Right renal cortex interstitium (tissue), 3 donors: Measurements from ENCODE around the gene MITD1. TPM values are rescaled to one million over a fixed set of nuclear protein-coding genes. Genes with fewer than 3 reads are reported as not detected.
"Not testable (repeated sequence)": the region's sequence is repeated elsewhere in the genome, so short reads cannot be mapped to it uniquely, and the experiment has no call there.

Source experiments
- DNase-seq, 3 donors: peaks; one replicate each; pipeline ENCODE4 v3.0.0-alpha.2; 2013; ENCODE audit warnings: low read depth in 3 of 3, low spot score in 2 of 3
- polyA plus RNA-seq, 3 donors: library from polyadenylated mRNA; unstranded; fragments of 120-200 nt; gene quantifications; one replicate each; pipeline ENCODE4 v1.2.1, GENCODE V29; 2013; ENCODE audit not compliant: insufficient read length in 3 of 3

Gene MITD1
- polyA plus RNA-seq: 10 to 100 TPM; 47.2 to 56.4 (median 54.1) TPM

GRCh38 chr2:99180755-99181623 lies at the start of gene MITD1, which contains the start of gene MRPL30:
TSS of gene MITD1 (minus strand) at chr2:99181058. CDS start at chr2:99180981, 77 bp downstream.
TSS of gene MRPL30 (plus strand) at chr2:99181184. CDS start at chr2:99186204, 5,020 bp downstream.
- peak; percentile 93 to 94 (median 93) for DNase-seq

- no peak for DNase-seq
These were observed 37.2 kb upstream of the MITD1 start for GRCh38 chr2:99217929-99218501.

GRCh38 chr2:99216096-99216495 lies 35.2 kb upstream of the MITD1 start:
- no peak for DNase-seq

- no peak for DNase-seq
These were observed 24.6 kb upstream of the MITD1 start for GRCh38 chr2:99205491-99205890.

GRCh38 chr2:99201959-99202678 lies 21.3 kb upstream of the MITD1 start:
- DNase-seq: no peak

- DNase-seq: no peak
These were observed 19.4 kb upstream of the MITD1 start for GRCh38 chr2:99200076-99200800.

GRCh38 chr2:99198103-99198841 lies 17.4 kb upstream of the MITD1 start:
- DNase-seq: no peak

- DNase-seq: not testable (repeated sequence)
These were observed 11.5 kb upstream of the MITD1 start for GRCh38 chr2:99192364-99192763.

- DNase-seq: no peak
These were observed 9.7 kb upstream of the MITD1 start for GRCh38 chr2:99190548-99190947.

GRCh38 chr2:99188357-99188756 lies 7.5 kb upstream of the MITD1 start:
- no peak for DNase-seq

GRCh38 chr2:99187011-99187410 lies 6.2 kb upstream of the MITD1 start:
- no peak for DNase-seq

GRCh38 chr2:99184811-99185210 lies 4.0 kb upstream of the MITD1 start:
- no peak for DNase-seq

GRCh38 chr2:99183025-99183424 lies 2.2 kb upstream of the MITD1 start:
- no peak for DNase-seq

GRCh38 chr2:99181624-99182000 lies 754 bp upstream of the MITD1 start:
- peak in 1 of 3 donors; percentile 1 for DNase-seq

- DNase-seq: no peak
These were observed 9.3 kb downstream of the MITD1 start for GRCh38 chr2:99171377-99172140.

- no peak for DNase-seq
These were observed 11.3 kb downstream of the MITD1 start for GRCh38 chr2:99169534-99169933.

- no peak for DNase-seq
These were observed 14.6 kb downstream of the MITD1 start for GRCh38 chr2:99166218-99166617.

- no peak for DNase-seq
These were observed 21.3 kb downstream of the MITD1 start for GRCh38 chr2:99159594-99159993.

- DNase-seq: no peak
These were observed 22.3 kb downstream of the MITD1 start for GRCh38 chr2:99158599-99158998.
